Kidney glomerular epithelial cell (primary cell): ENCODE results near the gene ADAMTS6.

ENCODE experiments used
- DNase-seq: peaks from one replicate; lab custom pipeline; 2025; lab: John Stamatoyannopoulos, UW

The ADAMTS6 gene

DNA sequence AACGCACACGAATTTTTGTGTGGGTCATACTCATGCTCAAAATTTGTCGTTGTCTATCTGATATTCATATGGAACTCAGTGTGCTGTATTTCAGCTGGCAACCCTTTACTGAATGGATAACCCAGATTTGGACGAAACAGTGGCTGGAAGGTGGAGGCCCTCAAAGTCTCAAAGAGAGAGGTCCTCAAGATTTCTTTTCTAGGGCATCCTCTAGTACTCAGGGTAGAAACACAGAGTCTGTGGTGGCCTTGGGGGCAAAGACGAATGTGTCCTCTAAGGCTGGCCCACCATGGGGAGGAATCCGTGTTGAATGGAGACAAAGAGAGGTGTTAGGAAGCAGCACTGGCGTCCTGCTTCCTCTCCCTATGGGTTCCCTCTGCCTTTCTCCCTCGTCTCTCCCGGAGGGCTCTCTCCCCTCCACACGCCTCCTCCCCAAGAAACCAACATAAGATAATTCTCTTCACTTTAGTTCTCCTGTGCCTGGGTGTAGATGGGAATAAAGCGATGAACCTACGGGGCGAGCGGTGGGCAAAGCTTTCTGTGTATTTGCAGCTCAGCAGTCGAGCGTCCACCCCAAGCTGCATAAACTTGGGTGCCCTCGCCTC, 379.2 kb downstream of the ADAMTS6 start:
- DNase-seq, result no peak

DNA sequence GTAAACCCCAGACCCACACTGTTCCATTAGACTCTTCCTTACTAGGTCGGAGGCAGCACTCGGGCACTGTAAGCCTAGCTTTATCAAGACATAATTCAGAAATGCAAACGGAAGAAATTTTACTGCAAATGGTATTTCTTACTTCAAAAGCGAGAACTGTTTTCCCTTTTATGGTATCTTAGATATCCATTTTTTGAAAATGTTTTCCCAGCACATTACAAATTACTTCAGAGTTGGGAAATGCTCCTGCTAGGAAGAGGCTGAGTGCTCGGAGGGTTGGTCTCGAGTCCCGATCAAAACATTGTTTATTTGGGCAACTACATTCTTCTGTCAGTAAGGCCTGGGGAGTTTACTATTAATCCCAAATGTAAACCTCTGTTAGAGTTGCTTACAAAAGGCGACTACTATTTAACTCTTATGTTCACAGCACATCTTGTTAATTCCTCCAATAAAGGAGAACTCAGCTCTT, 380.1 kb downstream of the ADAMTS6 start:
- no peak for DNase-seq

- peak; percentile 65 for DNase-seq
Observed at GRCh38 chr5:65100911-65101631, 380.6 kb downstream of the ADAMTS6 start.
